Superior temporal gyrus (tissue), 1 donor: ENCODE results near the gene LIPE.
A peak's percentile ranks its signal among the peaks of the same experiment; 100 is the strongest.

ENCODE experiments used
- DNase-seq: peaks from one replicate; pipeline ENCODE4 v3.0.0-alpha.2; 2016; ENCODE audit errors: extremely low spot score

Gene LIPE

DNA sequence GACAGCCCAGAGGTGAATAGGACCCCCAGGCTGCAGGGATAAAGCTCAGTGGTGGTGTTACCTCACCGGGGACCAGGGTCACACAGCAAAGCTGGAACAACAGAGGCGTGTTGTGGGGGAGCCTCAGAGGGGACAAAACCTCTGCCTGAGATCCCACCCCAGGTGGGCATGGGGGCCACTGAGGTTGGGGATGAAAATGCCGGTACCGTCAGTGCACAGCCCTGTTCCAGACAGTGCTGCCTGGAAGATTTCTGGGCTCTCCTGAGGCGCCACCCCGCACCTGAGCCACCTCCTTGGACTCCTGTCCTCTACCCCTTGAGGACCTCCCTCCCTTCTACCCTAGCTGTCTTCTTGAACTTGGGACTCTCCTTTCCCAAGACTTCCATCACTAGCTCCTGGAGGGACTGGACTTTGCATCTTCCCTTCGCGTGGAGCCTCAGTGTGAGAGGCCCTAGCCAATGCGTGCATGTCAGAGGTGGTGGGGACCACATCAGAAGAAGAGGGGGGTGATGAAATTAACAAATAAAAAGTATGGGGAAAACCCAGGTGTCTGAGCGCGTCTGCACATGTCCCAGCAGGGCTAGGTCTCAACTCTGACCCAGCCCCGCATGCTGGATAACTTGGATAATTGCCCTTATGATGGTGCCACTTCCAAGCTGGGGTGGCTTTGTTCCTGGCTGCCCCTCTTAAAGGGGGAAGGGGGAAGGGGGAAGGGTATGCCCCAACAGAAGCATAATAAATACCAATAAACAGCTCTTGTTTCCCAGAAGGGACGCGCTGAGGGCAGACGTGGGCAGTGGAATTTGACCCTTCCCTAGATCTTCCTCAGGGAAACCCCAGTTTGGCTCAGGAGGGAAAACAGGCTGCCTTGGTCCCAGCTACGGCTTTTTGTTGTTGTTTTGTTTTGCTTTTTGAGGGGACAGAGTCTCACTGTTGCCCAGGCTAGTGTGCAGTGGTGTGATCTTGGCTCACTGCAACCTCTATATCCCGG lies 48.7 kb downstream of the LIPE start:
- no peak for DNase-seq

DNA sequence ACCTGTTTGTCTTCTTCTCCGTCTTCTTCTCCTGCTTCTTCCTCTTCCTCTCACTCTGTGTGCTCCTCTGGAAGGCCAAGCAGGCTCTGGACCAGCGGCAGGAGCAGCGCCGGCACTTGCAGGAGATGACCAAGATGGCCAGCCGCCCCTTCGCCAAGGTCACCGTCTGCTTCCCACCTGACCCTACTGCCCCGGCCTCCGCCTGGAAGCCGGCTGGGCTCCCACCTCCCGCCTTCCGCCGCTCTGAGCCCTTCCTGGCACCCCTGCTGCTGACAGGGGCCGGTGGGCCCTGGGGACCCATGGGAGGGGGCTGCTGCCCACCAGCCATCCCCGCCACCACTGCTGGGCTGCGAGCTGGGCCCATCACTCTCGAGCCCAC lies 51.0 kb downstream of the LIPE start:
- no peak for DNase-seq

DNA sequence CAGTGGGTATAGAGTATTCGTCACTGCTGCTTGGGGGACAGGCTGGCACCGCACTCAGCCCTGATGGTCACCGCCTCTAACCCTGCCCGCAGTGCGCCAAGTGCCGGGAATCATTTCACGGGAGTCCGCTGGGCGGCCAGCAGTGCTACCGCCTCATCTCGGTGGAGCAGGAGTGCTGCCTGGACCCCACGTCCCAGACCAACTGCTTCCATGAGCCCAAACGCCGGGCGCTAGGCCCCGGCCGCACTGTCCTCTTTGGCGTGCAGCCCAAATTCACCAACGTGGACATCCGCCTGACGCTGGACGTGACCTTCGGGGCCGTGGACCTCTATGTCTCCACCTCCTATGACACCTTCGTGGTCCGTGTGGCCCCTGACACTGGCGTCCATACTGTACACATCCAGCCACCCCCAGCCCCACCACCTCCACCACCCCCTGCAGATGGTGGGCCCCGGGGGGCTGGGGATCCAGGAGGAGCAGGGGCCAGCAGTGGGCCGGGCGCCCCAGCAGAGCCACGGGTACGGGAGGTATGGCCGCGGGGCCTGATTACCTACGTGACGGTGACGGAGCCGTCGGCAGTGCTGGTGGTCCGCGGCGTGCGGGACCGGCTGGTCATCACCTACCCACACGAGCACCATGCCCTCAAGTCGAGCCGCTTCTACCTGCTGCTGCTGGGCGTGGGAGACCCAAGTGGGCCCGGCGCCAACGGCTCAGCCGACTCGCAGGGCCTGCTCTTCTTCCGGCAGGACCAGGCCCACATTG lies 51.6 kb downstream of the LIPE start:
- DNase-seq, result no peak

DNA sequence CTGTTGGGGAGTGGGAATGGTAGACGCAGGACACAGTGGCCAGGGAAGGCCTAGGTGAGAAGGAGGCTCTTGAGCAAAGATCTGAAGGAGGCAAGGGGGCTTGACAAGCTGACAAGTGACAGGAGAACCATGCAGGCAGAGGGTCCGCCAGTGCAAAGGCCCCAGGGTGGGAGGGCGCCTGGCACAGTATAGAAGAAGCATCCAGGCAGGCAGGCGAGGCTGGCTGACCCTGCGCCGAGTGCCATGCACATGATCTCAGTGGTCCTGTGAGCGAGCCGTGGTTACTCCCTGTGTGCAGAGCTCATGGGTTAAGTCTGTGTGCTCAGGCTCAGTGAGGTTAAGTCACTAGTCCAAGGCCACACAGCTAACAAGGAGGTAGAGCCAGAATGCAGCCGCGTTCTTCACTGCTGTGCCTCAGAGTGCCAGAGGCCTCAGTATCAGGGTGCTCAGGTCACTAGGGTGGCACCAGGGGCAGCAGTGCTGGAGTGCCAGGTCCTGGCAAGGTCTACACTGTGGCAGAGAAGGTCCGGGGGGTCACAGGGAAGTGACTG lies 52.3 kb downstream of the LIPE start:
- DNase-seq, result no peak

DNA sequence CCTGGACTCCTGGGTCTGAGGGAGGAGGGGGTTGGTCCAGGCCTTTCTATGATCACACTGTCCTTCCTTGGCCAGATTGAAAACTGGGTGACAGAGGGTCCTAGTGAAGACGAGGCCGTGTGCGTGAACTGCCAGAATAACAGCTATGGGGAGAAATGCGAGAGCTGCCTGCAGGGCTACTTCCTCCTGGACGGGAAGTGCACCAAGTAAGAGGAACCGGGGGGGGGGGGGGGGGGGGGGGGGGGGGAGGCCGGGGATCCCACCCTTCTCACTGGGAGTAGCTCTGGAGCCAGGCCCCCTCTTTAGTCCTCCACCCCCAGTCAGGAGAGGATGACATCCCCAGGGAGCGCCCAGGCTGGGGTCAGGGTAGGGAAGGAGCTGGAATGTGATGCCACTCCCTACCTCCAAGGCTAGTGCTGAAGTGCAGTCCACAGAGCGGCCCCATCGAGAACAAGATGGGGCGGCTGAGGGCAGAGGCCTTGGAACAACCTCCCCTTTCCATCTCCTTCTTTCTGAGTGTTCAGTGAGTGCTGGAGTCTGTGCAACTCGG lies 56.5 kb downstream of the LIPE start:
- no peak for DNase-seq

DNA sequence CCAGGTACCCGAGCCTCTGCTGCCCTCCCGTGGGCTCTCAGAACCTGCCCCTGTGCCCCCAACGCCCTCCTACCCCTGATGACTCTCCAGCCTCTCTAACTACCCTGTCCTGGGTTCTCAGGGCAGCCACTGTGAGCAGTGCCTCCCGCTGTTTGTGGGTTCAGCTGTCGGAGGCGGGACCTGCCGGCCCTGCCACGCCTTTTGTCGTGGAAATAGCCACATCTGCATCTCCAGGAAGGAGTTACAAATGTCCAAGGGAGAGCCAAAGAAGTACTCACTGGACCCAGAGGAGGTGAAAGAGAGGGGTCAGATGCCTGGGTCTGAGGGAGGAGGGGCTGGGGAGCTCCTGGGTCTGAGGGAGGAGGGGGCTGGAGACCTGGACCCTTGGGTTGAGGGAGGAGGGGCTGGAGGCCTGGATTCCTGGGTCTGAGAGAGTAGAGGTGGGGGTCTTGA lies 57.1 kb downstream of the LIPE start:
- DNase-seq, result no peak

DNA sequence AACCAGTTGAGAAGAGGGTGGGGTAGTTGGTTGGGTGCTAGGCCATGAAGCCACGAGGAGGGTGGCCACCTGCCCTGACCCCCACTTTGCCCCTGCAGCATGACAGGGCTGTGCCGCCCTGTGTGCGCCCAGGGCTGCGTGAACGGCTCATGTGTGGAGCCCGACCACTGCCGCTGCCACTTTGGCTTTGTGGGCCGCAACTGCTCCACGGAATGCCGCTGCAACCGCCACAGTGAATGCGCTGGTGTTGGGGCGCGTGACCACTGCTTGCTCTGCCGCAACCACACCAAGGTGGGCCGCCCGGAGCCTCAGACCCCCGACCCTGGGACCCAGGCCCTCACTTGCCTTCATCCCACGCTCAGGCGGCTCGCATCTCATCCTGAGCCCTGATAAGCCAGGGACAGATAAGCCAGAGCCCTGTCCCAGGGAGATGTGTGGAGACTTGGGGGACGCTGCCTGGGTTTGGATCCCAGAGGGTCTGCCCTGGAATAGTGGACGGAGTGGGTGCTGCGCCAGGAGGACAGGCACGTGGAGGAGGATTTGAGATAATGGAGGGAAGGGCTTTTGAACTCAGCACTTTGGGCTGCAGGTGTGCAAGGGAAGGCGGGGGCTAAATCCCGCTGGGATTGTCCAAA lies 57.6 kb downstream of the LIPE start:
- DNase-seq, result no peak

DNA sequence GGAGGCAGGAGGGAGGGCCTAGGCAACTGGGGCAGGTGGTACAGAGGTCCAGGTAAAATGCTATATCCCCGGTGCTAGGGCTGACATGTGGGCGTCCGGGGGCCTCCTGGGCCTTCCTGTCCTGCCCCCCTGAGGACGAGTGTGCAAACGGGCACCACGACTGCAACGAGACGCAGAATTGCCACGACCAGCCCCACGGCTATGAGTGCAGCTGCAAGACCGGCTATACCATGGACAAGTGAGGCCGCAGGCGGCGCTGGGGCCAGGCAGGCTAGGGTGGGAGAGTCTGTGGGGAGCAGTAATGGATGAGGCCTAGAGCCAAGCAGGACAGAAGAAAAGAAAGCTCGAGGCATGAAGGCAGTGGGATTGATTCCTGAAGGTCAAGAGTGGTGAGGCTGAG lies 58.4 kb downstream of the LIPE start:
- DNase-seq, result no peak

DNA sequence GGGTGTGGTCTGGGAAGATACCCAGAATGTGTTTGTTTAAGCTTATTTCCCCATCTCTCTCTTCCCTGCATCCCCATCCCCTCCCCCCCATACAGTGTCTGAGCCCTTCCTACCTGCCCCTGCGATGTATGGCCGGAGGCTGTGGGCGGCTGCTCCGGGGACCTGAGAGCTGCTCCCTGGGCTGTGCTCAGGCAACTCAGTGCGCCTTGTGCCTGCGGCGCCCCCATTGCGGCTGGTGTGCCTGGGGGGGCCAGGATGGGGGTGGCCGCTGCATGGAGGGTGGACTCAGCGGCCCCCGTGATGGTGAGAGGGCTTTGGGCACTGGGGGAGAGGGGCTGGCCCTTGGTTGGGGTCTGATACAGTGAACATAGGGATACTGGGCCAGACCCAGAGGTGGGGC lies 58.8 kb downstream of the LIPE start:
- DNase-seq, result no peak

DNA sequence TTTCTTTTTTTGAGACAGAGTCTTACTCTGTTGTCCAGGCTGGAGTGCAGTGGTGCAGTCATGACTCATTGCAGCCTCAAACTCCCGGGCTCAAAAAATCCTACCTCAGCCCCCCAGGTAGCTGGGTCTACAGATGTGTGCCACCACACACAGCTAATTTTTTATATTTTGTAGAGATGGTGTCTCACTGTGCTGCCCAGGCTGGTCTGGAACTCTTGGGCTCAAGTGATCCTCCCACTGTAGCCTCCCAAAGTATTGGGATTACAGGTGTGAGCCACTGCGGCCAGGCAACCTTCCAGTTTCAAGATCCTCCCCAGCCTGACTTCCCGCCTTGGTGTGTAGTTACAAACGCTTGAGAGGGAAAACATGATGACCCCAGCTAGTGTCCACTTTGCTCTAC lies 59.3 kb downstream of the LIPE start:
- DNase-seq, result no peak

DNA sequence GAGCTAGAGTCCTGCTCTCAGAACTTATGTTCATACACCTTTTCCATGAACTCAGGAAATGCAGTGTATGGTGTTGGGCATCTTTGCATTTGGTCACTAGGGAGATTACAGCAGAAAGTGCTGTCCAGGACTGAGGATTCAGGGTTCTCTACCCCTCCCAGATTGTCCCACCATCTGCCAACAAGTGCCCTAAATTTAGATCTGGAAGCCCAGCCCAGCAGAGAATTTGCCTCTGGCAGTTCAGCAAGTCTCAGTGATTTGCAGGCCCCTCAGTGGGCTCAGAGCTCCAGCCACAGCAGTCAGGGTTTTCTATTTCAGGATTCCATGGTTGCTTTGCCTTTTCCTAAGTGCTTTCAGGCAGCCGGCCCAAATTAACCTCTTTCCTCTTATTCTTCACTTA lies 60.5 kb downstream of the LIPE start:
- DNase-seq, result peak; percentile 24

DNA sequence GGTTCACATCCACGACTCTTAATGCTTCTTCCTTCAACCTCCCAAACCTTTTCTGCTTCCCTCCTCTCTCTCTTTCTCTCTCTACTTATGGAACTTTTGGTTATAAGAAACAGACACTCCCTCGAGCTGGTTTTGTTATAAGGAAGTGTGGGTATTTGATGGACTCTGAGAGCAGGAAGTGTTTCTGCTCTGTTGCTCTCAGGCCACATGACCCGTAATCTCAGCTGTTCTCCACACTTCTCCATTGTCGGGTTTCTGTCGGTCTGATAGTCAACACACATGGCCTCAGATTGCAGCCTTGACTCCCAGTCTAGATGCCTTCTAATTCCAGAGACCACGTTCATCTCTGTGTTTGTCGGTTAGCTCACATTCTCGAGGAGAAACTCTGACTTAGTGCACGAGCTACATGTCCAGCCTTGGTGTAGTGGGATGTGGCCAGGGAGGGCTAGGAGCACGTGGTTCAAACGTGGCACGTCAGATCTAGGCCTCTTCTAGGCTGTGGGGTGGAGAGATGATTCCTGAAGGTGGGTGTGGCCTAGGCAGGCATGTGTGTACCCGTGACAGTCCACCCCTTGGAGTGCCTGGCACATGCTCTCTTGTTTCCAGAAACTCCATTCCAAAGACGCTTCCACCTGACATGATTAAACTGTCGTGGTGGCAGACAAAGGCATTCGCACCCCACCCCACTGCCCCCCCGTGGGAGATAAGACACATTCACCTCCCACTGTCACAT lies 63.4 kb downstream of the LIPE start:
- DNase-seq, result no peak

DNA sequence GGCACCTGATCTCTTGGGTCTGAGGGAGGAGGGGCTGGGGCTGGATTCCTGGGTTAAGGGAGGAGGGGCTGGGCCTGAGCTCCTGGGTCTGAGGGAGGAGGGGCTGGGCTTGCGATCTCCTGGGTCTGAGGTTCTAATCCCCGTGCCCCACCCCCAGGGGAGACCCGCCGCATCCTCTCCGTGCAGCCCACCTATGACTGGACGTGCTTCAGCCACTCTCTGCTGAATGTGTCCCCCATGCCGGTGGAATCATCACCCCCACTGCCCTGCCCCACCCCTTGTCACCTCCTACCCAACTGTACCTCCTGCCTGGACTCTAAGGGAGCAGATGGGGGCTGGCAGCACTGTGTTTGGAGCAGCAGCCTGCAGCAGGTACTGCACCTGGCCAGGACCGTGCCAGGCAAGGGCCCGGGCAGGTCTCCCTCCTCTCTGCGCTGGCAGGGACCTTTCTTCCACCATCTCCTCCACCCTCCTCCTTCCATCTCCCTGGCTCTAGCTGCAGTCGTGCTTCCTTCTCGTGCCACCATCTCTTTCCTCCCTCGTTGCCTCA lies 64.2 kb downstream of the LIPE start:
- no peak for DNase-seq

DNA sequence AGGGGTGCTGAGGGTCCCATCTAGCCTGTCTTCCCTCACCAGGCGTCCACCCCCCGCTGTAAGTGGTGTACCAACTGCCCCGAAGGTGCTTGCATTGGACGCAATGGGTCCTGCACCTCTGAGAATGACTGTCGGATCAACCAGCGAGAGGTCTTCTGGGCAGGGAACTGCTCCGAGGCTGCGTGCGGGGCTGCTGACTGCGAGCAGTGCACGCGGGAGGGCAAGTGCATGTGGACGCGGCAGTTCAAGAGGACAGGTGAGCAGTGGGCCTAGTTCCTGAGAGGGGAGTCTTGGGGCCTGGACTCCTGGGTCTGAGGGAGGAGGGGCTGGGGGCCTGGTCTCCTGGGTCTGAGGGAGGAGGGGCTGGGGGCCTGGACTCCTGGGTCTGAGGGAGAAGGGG lies 64.8 kb downstream of the LIPE start:
- no peak for DNase-seq

DNA sequence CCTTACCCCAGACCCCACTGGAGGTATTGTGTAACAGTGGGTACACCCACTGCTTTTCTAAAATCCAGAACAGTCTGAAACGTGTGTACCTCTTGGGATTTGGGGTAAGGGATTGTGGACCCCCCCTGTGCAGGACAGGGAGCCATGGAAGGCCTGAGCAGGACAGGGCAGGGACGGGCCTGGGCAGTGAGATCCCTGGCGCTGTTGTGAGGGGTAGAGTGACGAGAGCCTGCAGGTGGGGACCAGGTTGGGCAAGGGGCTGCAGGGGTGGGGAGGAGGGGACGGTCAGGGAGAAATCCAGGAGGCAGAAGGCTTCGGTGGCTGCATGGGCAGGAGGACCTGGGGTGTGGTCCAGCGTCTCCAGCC lies 65.7 kb downstream of the LIPE start:
- no peak for DNase-seq

DNA sequence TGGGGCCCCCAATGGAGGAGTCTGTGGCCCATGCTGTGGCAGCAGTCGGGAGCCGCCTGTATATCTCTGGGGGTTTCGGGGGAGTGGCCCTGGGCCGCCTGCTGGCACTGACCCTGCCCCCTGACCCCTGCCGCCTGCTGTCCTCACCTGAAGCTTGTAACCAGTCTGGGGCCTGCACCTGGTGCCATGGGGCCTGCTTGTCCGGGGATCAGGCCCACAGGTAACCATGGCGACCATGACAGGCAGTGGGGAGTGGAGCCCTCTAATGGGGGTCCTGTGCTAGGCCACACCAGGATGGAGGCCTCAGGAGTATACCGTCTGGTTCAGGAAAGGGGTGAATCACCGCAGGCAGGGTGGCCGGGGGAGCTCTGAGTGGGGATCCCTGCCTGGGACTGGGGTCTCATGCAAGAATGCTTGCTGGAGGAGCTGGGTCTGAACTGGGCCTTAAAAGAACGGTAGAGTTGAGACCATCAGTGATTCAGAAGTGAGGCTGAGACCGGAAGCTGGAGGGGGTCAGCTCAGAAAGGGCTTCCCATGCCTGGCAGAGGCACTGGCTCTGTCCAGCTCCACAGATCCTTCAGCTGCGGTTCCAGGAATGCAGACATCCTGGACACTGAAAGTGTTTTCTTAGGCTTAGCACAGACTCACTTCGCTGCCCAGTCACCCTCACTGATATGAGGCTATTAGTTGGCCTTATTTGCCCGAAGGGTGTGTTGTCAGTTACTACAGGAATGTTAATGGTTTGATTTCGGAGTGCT lies 66.2 kb downstream of the LIPE start:
- DNase-seq, result no peak

DNA sequence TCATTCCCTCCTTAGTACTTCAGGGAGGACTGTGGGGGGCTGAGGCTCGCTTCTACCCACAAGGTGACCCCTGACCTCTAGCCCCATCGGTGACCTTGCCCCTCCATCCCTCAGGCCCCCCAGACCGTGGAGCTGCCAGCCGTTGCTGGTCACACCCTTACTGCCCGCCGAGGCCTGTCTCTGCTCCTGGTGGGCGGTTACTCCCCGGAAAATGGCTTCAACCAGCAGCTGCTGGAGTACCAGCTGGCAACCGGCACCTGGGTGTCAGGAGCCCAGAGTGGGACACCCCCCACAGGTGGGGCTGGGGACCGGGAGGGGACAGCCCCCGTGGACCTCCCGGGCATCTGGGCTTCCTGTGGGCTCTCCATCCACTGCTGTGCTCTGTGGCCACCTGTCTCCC lies 69.9 kb downstream of the LIPE start:
- no peak for DNase-seq

DNA sequence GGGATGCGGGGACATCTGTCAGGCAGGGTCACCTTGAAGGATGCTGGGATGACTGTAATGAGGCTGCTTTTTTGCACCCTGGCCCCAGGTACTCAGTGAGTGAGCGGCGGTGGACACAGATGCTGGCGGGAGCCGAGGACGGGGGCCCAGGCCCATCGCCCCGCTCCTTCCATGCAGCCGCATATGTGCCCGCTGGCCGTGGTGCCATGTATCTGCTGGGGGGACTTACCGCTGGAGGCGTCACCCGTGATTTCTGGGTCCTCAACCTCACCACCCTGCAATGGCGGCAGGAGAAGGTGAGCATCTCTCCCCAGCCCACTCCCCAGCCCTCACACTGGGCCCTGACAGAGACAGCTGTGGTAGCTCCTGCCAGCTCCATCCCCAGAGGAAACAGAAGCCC lies 70.5 kb downstream of the LIPE start:
- DNase-seq, result no peak

DNA sequence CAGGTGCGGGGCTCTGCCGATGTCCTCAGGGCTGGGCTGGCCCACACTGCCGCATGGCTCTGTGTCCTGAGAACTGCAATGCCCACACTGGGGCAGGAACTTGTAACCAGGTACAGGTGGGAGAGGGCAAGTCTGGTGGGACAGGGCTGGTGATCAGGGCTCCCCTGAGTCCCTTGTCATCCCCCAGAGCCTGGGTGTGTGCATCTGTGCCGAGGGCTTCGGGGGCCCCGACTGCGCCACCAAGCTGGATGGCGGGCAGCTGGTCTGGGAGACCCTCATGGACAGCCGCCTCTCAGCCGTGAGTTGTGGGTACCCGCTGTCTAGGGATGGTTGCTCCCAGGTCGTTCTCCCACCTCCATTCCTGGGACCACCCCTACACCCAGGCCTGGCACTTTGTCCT lies 71.3 kb downstream of the LIPE start:
- DNase-seq, result no peak

DNA sequence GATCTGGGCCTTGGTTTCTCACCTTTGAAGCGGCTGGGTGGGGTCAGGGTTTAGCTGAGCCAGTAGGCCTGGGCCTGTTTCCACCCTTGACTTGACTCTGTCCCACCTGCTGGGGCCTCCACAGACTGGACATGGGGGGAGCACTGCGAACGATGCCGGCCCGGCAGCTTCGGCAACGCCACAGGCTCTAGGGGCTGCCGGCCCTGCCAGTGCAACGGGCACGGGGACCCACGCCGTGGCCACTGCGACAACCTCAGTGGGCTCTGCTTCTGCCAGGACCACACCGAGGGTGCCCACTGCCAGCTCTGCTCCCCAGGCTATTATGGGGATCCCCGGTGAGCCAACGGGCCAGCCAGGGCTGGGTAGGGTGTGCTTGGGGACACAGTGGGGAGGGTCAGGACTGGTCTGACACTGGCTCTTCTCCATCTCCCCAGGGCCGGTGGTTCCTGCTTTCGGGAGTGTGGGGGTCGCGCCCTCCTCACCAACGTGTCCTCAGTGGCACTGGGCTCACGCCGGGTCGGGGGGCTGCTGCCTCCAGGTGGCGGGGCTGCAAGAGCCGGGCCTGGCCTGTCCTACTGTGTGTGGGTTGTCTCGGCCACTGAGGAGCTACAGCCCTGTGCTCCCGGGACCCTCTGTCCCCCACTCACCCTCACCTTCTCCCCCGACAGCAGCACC lies 73.7 kb downstream of the LIPE start:
- no peak for DNase-seq
